Activated B cell treated with CpG ODN at 0.5 μM for 24 hours (primary cell): ENCODE data around the gene ZNF607. TPM values are rescaled to one million over a fixed set of nuclear protein-coding genes. Genes with fewer than 3 reads are reported as not detected.
A peak's percentile ranks its signal among the peaks of the same experiment; 100 is the strongest.

Source experiments
- ATAC-seq: fragments of 200-7000 bp; cut with Tn5 transposase; one replicate; pipeline ENCODE4 v1.10.0; 2021; ENCODE audit warnings: low read depth, mild to moderate bottlenecking, moderate library complexity
- CTCF ChIA-PET: fragments of 350-600 bp; sonication (Branson Sonifier 250); formaldehyde crosslinking; loops from one replicate; lab custom pipeline; 2021; ENCODE audit warnings: antibody characterized with exemption; lab: Charles Lee
- POLR2A ChIA-PET: fragments of 350-600 bp; sonication (Branson Sonifier 250); formaldehyde crosslinking; loops from one replicate; lab custom pipeline; 2021; ENCODE audit warnings: antibody characterized with exemption; lab: Charles Lee
- DNase-seq: peaks from one replicate; pipeline ENCODE4 v3.0.0; 2022
- H3K27ac Mint-ChIP-seq: one replicate; pipeline ENCODE4 v1.8.0; 2020; ENCODE audit warnings: mixed read lengths
- H3K27me3 Mint-ChIP-seq: one replicate; pipeline ENCODE4 v1.8.0; 2021; ENCODE audit warnings: mixed read lengths
- H3K36me3 Mint-ChIP-seq: one replicate; pipeline ENCODE4 v1.8.0; 2021; ENCODE audit warnings: low read depth, mixed read lengths
- H3K4me1 Mint-ChIP-seq: one replicate; pipeline ENCODE4 v1.8.0; 2021; ENCODE audit warnings: mixed read lengths
- H3K4me3 Mint-ChIP-seq: one replicate; pipeline ENCODE4 v1.8.0; 2020; ENCODE audit warnings: mild to moderate bottlenecking, mixed read lengths
- H3K9me3 Mint-ChIP-seq: one replicate; pipeline ENCODE4 v1.8.0; 2020; ENCODE audit warnings: mixed read lengths
- intact Hi-C: fragments of 100-400 bp; cut with micrococcal nuclease; formaldehyde crosslinking; loops from one replicate; pipeline ENCODE4 v1.15.1; 2024
- total RNA-seq: library from RNA; stranded (reverse); gene quantifications from 2 replicates; pipeline ENCODE4 v1.2.3, GENCODE V29; 2022
- TF ChIP-seq, protein P1 (sequence below): fragments of 200-600 bp; IDR thresholded peaks from one replicate; pipeline ENCODE4 v1.8.0; 2022; ENCODE audit warnings: antibody characterized with exemption, mild to moderate bottlenecking

ZNF607 gene
- total RNA-seq, 1 donor from 2014 or later = 9.6 TPM

DNA sequence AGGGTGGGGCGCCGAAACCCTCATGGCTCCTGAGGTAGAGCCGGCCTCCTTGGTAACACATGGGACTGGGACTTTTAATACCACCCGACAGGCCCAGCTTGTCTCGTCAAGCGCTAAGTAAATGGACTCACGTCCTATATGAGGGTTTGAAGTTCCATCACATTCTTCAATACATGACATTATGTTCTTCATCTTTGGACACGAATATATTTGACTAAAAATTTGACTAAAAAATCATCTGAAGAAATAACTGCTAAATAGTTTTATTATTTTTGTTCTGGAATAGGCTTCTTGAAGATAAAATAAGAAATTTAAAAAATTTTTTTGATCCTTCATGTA is 335 bp upstream of the ZNF607 start:
- intact Hi-C loops = loop anchor here (1.0 to 10.0 kb wide), 6 partner anchors 27 to 365 kb away; partner anchors contain the start of genes ZFP30, ZNF540, ZNF569 and ZNF571
- peaks cover 17% of the 10 kb centered on the region for H3K4me1 Mint-ChIP-seq
- H3K36me3 Mint-ChIP-seq = peaks cover 14% of the 10 kb centered on the region
- no peaks in the 10 kb centered on the region for H3K27me3 Mint-ChIP-seq
- H3K27ac Mint-ChIP-seq = peak overlapping the region; percentile 91
- TF ChIP-seq, protein P1, sequence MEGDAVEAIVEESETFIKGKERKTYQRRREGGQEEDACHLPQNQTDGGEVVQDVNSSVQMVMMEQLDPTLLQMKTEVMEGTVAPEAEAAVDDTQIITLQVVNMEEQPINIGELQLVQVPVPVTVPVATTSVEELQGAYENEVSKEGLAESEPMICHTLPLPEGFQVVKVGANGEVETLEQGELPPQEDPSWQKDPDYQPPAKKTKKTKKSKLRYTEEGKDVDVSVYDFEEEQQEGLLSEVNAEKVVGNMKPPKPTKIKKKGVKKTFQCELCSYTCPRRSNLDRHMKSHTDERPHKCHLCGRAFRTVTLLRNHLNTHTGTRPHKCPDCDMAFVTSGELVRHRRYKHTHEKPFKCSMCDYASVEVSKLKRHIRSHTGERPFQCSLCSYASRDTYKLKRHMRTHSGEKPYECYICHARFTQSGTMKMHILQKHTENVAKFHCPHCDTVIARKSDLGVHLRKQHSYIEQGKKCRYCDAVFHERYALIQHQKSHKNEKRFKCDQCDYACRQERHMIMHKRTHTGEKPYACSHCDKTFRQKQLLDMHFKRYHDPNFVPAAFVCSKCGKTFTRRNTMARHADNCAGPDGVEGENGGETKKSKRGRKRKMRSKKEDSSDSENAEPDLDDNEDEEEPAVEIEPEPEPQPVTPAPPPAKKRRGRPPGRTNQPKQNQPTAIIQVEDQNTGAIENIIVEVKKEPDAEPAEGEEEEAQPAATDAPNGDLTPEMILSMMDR = no peak
- ATAC-seq (no peak), DNase-seq (no peak)
- no peaks in the 10 kb centered on the region for H3K9me3 Mint-ChIP-seq
- ChIA-PET CTCF (interaction anchor here (0.8 kb wide), 1 partner anchor 9 kb away, joined by 3 read pairs; no protein-coding TSS in a partner anchor), POLR2A (interaction anchor here (0.7 to 2.0 kb wide), 5 partner anchors 14 to 213 kb away, joined by 3 to 8 read pairs (median 3); partner anchors contain the start of genes ZNF540, ZNF571, ZNF573 and ZNF793)
- peak overlapping the region; percentile 94 for H3K4me3 Mint-ChIP-seq

GRCh38 chr19:37718304-37718703 is 1.3 kb downstream of the ZNF607 start:
- Mint-ChIP-seq H3K27me3 (no peaks in the 10 kb centered on the region), H3K4me3 (peak overlapping the region; percentile 94), H3K27ac (no peak overlapping the region), H3K9me3 (no peaks in the 10 kb centered on the region), H3K4me1 (peaks cover 17% of the 10 kb centered on the region), H3K36me3 (peaks cover 21% of the 10 kb centered on the region)
- intact Hi-C loops = loop anchor here (2.0 to 10.0 kb wide), 4 partner anchors 26 to 366 kb away; partner anchors contain the start of genes ZFP30 and ZNF569
- no peak for DNase-seq
- TF ChIP-seq, protein P1 = no peak
- POLR2A ChIA-PET = interaction anchor here (1.7 kb wide), 1 partner anchor 125 kb away, joined by 8 read pairs; the partner anchor contains the start of genes ZNF540 and ZNF571
- no peak for ATAC-seq
- CTCF ChIA-PET = no interaction called here

DNA sequence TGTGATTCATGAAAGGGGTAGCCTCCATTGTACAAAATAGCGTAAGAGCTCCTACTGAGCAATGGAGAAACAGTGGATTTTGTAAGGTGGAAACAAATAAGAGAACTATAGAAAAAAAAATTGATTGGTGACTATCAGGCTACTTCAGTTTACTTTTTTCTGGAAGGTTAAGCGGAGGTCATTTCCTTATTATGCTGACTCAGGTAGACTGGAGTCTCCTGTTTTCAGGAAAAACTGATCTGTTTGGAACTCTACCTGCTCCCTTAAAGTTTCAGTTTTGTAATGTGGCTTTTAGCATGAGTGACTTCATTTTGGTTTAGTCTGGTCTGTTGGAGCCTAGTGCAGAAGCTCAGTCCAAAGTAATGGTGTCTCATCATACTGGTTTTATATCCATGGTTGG is 3.4 kb downstream of the ZNF607 start:
- intact Hi-C loops = loop anchor here (10.0 kb wide), 1 partner anchor 369 kb away; no protein-coding TSS in a partner anchor
- Mint-ChIP-seq H3K9me3 (peaks cover 2% of the 10 kb centered on the region), H3K27ac (no peak overlapping the region), H3K4me3 (no peak overlapping the region), H3K27me3 (no peaks in the 10 kb centered on the region), H3K36me3 (peaks cover 37% of the 10 kb centered on the region), H3K4me1 (peaks cover 17% of the 10 kb centered on the region)
- ChIA-PET CTCF (interaction anchor here (0.6 kb wide), 1 partner anchor 58 kb away, joined by 3 read pairs; no protein-coding TSS in a partner anchor), POLR2A (no interaction called here)
- ATAC-seq (no peak), DNase-seq (no peak)
- TF ChIP-seq, protein P1 = no peak

DNA sequence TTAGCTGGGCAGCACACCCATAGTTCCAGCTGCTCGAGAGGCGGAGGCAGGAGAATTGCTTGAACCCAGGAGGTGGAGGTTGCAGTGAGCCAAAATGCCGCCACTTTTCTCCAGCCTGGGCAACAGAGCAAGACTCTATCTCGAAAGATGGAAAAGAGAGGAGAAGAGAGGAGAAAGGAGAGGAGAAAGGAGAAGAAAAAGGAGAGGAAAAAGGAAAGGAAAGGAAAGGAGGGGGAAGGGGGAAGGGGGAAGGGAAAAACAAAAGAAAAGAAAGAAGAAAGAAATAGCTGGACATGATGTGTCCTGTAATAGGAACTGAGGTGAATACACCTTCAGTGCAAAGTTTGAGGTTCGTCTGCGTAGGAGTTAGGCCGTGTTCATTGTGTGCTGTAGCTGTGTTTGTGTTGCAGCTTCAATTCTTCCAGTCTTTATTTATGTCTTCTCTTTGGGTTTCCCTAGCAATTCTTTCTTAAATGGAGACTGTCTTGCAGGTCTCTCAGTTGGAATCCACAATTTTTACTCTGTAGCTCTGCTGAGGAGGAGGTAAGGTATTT is 13.4 kb downstream of the ZNF607 start:
- H3K4me3 Mint-ChIP-seq = no peak overlapping the region
- ATAC-seq (no peak), DNase-seq (no peak)
- CTCF ChIA-PET = no interaction called here
- TF ChIP-seq, protein P1 = no peak
- H3K36me3 Mint-ChIP-seq = peaks cover 73% of the 10 kb centered on the region
- intact Hi-C loops = no loop called here
- POLR2A ChIA-PET = interaction anchor here (0.6 kb wide), 1 partner anchor 14 kb away, joined by 4 read pairs; no protein-coding TSS in a partner anchor
- H3K4me1 Mint-ChIP-seq = no peaks in the 10 kb centered on the region
- no peaks in the 10 kb centered on the region for H3K27me3 Mint-ChIP-seq
- no peak overlapping the region for H3K27ac Mint-ChIP-seq
- peaks cover 12% of the 10 kb centered on the region for H3K9me3 Mint-ChIP-seq

DNA sequence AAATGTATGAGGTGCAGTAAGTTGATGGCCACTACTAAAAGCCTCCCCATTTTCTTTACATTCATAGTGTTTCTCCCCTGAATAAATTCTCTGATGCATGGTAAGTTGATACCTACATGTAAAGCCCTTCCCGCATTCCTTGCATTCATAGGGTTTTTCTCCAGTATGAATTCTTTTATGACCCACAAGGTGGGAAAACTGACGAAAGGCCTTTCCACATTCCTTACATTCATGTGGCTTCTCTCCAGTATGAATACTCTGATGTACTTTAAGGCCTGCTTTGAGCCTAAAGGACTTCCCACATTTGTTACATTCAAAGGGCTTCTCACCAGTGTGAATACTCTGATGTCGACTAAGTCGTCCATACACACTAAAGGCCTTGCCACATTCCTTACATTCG is 20.5 kb downstream of the ZNF607 start:
- intact Hi-C loops = no loop called here
- ChIA-PET CTCF (no interaction called here), POLR2A (no interaction called here)
- H3K4me1 Mint-ChIP-seq = no peaks in the 10 kb centered on the region
- ATAC-seq (no peak), DNase-seq (no peak)
- no peaks in the 10 kb centered on the region for H3K27me3 Mint-ChIP-seq
- H3K9me3 Mint-ChIP-seq = peaks cover 31% of the 10 kb centered on the region
- no peak overlapping the region for H3K27ac Mint-ChIP-seq
- peaks cover 60% of the 10 kb centered on the region for H3K36me3 Mint-ChIP-seq
- TF ChIP-seq, protein P1 = no peak
- H3K4me3 Mint-ChIP-seq = no peak overlapping the region
